Activated naive CD8-positive, alpha-beta T cell treated with anti-CD3 and anti-CD28 coated beads for 36 hours (primary cell): ENCODE results near the gene ZFHX2. TPM values are rescaled to one million over a fixed set of nuclear protein-coding genes. Genes with fewer than 3 reads are reported as not detected.
"Not testable (repeated sequence)": the region's sequence is repeated elsewhere in the genome, so short reads cannot be mapped to it uniquely, and the experiment has no call there.

Experiments
- DNase-seq: peaks from one replicate; pipeline ENCODE4 v3.0.0; 2021
- H3K27ac Mint-ChIP-seq: one replicate; pipeline ENCODE4 v1.8.0; 2022; ENCODE audit warnings: mild to moderate bottlenecking, moderate library complexity, mixed read lengths
- H3K27me3 Mint-ChIP-seq: one replicate; pipeline ENCODE4 v1.8.0; 2022; ENCODE audit warnings: mild to moderate bottlenecking, mixed read lengths
- H3K36me3 Mint-ChIP-seq: one replicate; pipeline ENCODE4 v1.8.0; 2021; ENCODE audit warnings: mild to moderate bottlenecking, mixed read lengths
- H3K4me1 Mint-ChIP-seq: one replicate; pipeline ENCODE4 v1.8.0; 2021; ENCODE audit warnings: mixed read lengths
- H3K4me3 Mint-ChIP-seq: one replicate; pipeline ENCODE4 v1.8.0; 2022; ENCODE audit warnings: mild to moderate bottlenecking, moderate library complexity, mixed read lengths
- H3K9me3 Mint-ChIP-seq: one replicate; pipeline ENCODE4 v1.8.0; 2022; ENCODE audit warnings: mixed read lengths
- total RNA-seq, 2 experiments: library from RNA; stranded (reverse); gene quantifications; one replicate each; pipeline ENCODE4 v1.2.3, GENCODE V29; 2021

ZFHX2 gene
- total RNA-seq, 2 experiments from 2014 or later = 0.85 to 1.1 TPM

DNA sequence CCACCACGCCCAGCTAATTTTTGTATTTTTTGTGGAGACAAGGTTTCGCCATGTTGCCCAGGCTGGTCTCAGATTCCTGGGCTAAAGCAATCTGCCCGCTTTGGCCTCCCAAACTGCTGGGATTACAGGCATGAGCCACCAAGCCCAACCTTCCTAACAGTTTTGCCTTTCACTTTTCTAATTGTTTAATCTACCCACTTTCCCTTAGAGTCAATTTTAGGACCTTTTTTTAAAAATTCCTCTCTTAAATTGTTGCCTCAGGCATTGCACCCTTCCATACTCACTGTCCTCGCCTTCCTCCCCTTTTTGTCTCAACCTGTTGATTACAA lies 11.5 kb downstream of the ZFHX2 start:
- Mint-ChIP-seq H3K27ac (no peak overlapping the region), H3K4me3 (no peak overlapping the region), H3K27me3 (no peaks in the 10 kb centered on the region), H3K4me1 (no peaks in the 10 kb centered on the region), H3K9me3 (no peaks in the 10 kb centered on the region), H3K36me3 (no peaks in the 10 kb centered on the region)
- no peak for DNase-seq

DNA sequence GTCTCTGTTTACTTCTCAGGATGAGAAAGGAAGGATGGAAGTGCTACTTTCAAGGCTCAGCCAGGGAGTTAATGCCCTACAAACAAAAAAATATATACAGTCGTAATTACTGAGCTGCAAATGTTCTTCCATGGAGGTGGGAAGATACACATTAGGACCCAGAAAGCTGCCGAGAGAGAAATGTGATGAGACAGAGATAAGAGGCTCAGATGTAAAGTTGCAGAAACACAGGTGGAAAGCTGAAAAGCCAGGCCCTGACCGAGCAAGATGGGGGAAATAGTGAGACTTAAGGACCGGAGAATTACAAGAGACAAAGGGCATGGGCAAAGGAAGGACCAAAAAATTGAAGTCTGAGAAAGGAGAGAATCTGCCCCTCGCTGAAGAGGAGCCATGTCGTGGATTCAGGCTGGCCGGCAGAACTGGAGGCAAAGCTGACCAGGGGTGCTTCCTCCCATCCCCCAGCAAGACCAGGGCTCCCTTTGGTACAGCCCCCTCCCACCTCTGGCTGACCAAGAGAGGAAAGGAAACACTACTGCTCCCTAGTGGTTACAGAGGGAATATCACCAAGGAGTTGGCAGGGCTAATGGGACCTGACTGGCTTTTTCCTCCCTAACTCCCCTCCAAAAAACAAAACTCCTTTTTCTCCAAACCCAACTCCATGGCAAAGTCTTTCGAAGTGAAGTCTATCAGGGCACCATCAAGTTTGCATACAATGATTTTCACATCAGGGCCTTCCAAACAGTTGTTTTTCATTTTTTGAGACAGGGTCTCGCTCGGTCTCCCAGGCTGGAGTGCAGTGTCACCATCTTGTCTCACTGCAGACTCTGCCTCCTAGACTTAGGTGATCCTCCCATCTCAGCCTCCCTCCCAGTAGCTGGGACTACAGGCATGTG lies 12.1 kb downstream of the ZFHX2 start:
- no peaks in the 10 kb centered on the region for H3K27me3 Mint-ChIP-seq
- no peak overlapping the region for H3K27ac Mint-ChIP-seq
- H3K9me3 Mint-ChIP-seq = no peaks in the 10 kb centered on the region
- H3K36me3 Mint-ChIP-seq = no peaks in the 10 kb centered on the region
- peak; percentile 15 for DNase-seq
- no peaks in the 10 kb centered on the region for H3K4me1 Mint-ChIP-seq
- H3K4me3 Mint-ChIP-seq = no peak overlapping the region

DNA sequence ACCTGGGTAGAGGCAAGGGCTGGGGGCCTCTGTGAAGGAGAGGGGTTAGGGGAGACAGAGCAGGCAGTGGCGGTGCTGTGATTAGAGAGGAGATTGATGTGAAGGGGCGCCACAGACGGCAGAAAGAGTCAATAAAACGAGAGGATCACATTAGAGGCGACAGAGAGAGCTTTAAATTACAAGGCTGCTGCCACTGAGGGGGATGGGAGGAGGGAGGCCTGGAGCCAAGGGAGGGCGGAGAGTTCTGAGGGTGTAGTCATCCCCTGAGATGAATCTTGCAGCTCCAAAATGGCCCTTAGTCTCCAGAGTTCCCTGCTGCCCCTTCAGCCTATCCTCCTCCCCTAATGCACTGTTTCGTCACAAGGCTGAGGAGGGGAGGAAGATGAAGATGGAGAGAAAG lies 12.8 kb downstream of the ZFHX2 start:
- Mint-ChIP-seq H3K4me1 (no peaks in the 10 kb centered on the region), H3K36me3 (no peaks in the 10 kb centered on the region), H3K27ac (no peak overlapping the region), H3K9me3 (no peaks in the 10 kb centered on the region), H3K27me3 (no peaks in the 10 kb centered on the region), H3K4me3 (no peak overlapping the region)
- no peak for DNase-seq

DNA sequence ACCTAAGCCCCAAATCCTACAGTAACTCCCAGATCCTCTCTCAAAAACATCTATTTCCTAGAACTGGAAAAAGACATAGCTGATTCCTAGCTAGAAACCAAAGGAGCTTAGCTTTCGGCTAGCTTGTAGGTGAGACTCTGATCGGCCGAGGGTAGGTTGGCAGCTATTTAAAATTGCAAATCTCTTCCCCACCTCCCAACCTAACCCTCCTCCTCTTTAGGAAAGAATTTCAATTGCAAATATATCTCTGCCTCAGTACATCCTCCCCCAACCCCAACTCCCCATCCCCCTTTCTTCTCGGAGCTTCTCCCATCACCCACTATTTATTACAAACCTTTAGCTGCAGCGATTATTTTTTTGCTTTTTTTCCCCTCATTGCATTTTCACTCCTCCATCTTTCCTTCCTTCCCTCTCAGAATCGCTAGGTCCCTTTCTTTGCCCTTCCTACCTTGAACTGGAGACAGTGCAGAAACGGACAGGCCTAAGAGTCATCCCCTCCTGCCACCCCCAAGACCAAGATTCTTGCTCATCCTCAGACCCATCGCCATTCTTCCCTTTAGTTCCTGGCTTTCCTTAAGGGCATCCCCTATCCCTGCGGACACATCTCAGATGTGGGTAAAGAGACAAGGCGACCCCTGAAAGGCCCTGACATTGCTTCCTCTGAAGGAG lies 13.4 kb downstream of the ZFHX2 start:
- H3K4me3 Mint-ChIP-seq = no peak overlapping the region
- DNase-seq = no peak
- no peaks in the 10 kb centered on the region for H3K4me1 Mint-ChIP-seq
- no peak overlapping the region for H3K27ac Mint-ChIP-seq
- no peaks in the 10 kb centered on the region for H3K27me3 Mint-ChIP-seq
- H3K36me3 Mint-ChIP-seq = no peaks in the 10 kb centered on the region
- H3K9me3 Mint-ChIP-seq = no peaks in the 10 kb centered on the region

DNA sequence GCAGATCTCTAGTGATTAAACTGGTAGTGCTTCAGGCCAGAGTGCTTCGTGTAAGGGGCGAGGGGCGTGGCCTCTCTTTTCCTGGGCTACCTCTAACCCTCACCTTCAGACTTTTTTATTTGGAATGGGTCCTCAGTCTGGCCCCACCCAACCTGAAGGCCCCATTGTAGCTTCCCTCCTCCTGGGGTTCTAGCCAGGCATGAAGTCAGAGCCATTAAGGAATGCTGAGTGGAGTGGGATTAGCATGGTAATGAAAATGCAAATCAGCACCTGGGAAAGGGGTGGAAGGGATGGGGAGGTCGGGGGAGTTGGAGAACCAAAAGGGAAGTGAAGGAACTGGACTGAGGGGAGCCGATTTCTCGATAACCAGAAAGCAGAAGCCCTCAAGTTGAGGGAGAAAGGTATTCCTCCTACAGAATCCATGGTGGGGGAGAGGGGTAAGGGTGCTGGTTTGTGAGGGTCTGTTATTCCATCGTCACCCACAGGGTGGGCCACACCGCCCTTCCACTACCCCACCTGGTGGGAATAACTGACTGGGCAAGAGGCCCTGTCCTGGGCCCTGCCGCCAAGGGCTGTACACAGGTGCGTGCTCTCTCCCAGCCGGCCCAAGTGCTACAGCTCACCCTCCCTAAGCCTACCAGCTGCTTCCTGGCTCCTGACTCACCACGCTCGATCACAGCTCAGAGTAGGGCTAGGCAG lies 14.1 kb downstream of the ZFHX2 start:
- Mint-ChIP-seq H3K4me1 (no peaks in the 10 kb centered on the region), H3K9me3 (no peaks in the 10 kb centered on the region), H3K4me3 (no peak overlapping the region), H3K27me3 (no peaks in the 10 kb centered on the region), H3K27ac (no peak overlapping the region), H3K36me3 (no peaks in the 10 kb centered on the region)
- DNase-seq = no peak

DNA sequence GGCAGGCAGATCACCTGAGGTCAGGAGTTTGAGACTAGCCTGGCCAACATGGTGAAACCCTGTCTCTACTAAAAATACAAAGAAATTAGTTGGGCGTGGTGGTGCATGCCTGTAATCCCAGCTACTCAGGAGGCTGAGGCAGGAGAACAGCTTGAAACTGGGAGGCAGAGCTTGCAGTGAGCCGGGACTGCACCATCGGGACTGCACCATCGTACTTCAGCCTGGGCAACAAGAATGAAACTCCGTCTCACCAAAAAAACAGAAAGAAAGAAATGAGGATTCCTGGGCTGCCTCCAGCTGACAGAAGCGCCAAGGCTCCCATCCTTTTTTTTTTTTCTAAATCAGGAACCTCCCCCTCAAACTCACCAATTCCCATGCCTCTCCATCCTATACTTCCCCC lies 14.7 kb downstream of the ZFHX2 start:
- H3K36me3 Mint-ChIP-seq, H3K9me3 Mint-ChIP-seq, H3K4me1 Mint-ChIP-seq, H3K27ac Mint-ChIP-seq, H3K4me3 Mint-ChIP-seq, H3K27me3 Mint-ChIP-seq, DNase-seq: not testable (repeated sequence)

DNA sequence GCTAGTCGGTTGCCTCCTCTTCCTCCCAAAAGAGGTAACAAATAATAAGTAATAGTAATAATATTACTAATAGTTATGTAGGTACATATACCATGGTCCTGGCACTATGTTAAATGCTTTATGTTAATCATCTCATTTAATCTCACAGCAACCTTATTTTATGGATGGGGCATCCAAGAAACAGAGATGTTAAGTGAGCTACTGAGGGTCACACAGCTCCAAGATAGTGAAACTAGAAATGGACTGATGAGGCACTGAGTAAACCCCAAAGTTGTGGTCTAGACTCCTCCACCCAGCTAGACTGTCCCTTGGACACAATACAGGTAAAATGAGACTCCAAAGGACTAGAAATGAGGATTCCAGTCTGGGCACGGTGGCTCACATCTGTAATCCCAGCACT lies 15.1 kb downstream of the ZFHX2 start:
- Mint-ChIP-seq H3K4me1 (no peaks in the 10 kb centered on the region), H3K36me3 (no peaks in the 10 kb centered on the region), H3K4me3 (no peak overlapping the region), H3K27me3 (no peaks in the 10 kb centered on the region), H3K27ac (no peak overlapping the region), H3K9me3 (no peaks in the 10 kb centered on the region)
- DNase-seq = no peak

DNA sequence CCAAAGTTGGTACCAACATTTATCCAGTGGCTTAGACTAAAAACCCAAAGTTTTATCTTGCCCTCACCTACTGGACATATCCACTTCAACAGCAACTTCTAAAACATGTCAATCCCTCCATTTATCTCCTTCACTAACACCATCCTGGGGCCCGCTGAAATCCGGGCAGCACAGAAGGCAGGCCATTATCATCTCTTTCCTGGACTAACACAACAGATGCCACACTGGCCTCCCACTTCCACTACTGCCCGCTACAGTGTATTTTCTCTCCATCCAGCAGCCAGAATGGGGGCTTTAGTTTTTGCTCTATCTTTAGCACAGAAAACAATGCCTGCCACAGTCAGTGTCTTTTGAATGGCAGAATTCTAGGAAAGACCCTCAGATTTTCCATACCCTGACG lies 15.6 kb downstream of the ZFHX2 start:
- H3K4me1 Mint-ChIP-seq = no peaks in the 10 kb centered on the region
- no peaks in the 10 kb centered on the region for H3K36me3 Mint-ChIP-seq

DNA sequence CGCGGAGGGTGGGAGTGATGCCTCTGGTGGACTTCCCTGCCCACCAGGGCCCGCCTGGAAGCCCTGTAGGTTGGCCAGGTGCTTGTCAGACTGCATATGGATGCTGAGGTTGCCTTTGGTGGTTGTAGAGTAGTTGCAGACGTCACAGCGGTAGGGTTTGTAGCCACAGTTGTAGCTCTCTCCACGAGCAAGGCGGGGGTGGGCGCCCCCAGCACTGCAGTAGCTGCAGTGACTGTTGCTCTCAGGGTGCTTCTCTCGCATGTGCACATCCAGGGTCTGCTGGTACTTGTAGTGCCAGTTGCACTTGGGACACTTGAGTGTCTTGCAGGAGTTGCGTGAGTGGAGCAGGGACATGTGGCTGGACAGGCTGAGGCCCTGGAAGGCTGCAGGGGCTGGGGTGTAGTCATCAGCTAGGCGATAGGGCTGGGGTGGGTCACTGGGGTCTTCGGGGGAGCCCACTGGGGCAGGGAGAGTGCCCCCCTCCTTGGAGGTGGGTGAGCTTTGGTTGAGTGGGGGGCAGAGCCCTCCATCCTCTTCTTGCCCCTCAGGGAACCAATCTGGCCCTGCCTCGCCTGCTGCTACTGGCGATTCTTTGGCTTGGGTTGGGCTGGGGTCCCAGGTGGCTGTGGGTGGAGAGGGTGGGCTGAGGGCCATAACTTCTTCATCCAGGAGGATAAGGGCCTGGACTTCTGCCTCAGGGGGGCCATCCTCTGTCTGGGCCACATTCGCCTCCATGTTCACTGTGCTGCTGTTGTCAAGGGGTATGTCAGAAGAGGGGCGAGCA lies 17.7 kb downstream of the ZFHX2 start:
- H3K27ac Mint-ChIP-seq = no peak overlapping the region
- H3K4me1 Mint-ChIP-seq = no peaks in the 10 kb centered on the region
- H3K9me3 Mint-ChIP-seq = no peaks in the 10 kb centered on the region
- DNase-seq = no peak
- H3K4me3 Mint-ChIP-seq = no peak overlapping the region
- H3K36me3 Mint-ChIP-seq = no peaks in the 10 kb centered on the region
- H3K27me3 Mint-ChIP-seq = no peaks in the 10 kb centered on the region

More for the DNA sequence above, 15.6 kb downstream of the ZFHX2 start:
- Mint-ChIP-seq H3K4me3 (no peak overlapping the region), H3K27ac (no peak overlapping the region), H3K9me3 (no peaks in the 10 kb centered on the region), H3K27me3 (no peaks in the 10 kb centered on the region)
- no peak for DNase-seq

DNA sequence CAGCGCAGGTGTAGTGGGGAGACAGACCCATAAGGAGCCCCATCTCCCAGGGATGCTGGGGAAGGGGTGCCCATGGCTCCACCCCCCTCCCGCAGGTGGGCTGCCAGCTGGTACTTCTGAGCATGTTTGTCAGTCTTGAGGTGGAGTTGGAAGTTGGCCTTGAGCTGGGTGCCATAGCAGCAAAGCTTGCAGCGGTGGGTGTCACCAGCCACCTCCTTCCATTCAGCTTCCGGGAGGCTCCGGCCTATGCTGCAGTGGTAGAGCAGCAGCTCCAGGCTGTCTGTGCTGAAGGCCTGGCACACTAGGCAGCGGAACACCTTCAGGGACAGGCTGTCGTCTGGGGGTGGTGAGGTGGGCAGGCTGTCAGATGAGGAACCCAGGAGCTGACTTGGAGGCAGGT lies 18.9 kb downstream of the ZFHX2 start:
- Mint-ChIP-seq H3K36me3 (no peaks in the 10 kb centered on the region), H3K9me3 (no peaks in the 10 kb centered on the region), H3K4me3 (no peak overlapping the region), H3K27me3 (no peaks in the 10 kb centered on the region), H3K27ac (no peak overlapping the region), H3K4me1 (no peaks in the 10 kb centered on the region)
- DNase-seq = no peak

DNA sequence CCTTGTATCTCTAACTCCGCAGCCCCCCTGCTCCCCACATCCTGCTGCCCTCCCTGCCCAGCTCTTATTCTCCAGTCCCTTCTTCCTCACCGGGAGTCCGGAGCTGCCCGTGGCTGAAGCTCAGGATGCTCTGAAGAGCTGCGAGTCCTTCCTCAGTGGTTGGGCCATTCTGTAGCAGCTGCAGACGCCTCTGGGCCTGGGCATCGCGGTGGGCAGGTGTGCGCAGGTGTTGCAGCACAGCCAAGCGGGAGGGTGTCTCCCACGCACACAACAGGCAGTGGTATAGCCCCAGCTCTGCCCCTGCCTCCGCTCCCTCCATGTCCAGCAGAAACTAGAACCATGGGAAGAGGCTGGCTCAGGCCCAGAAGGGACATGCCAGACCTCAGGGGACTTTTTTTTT lies 20.2 kb downstream of the ZFHX2 start:
- no peaks in the 10 kb centered on the region for H3K4me1 Mint-ChIP-seq
- no peaks in the 10 kb centered on the region for H3K9me3 Mint-ChIP-seq
- DNase-seq = no peak
- no peak overlapping the region for H3K4me3 Mint-ChIP-seq
- no peak overlapping the region for H3K27ac Mint-ChIP-seq
- no peaks in the 10 kb centered on the region for H3K27me3 Mint-ChIP-seq
- no peaks in the 10 kb centered on the region for H3K36me3 Mint-ChIP-seq

DNA sequence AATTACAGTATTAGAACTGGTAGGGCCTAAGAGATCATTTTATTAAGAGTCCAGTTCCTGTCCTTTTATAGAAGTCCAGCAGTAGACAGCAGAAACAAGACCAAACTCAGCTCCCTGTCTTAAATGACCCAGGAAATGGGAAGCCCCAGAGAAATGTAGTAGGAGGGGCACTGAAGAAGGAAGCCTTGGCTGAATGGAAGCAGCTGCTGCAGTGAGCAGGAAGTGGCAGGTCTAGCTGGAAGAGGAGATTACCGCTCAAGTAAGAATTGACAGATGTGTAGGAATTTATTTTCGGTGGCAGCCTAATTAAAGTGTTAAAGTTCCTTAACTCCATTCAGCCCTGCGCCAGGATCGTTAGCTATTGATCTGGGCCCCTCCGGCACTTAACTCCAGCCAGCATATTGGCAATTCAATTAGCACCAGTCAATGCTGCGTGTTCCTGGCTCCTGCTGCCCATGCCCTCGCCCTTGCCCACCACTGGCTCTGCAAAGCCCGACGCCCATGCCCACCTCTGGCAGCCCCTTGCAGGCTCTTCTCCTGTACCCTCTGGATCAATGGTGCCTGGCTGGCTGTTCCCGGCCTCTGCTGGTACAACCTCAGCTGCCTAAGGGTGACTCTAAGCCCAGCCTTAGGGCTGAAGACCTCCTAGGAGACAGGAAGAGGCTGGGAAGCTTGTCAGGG lies 21.1 kb downstream of the ZFHX2 start:
- Mint-ChIP-seq H3K27ac (no peak overlapping the region), H3K4me3 (no peak overlapping the region), H3K27me3 (no peaks in the 10 kb centered on the region), H3K4me1 (no peaks in the 10 kb centered on the region), H3K36me3 (no peaks in the 10 kb centered on the region), H3K9me3 (no peaks in the 10 kb centered on the region)
- DNase-seq = no peak

DNA sequence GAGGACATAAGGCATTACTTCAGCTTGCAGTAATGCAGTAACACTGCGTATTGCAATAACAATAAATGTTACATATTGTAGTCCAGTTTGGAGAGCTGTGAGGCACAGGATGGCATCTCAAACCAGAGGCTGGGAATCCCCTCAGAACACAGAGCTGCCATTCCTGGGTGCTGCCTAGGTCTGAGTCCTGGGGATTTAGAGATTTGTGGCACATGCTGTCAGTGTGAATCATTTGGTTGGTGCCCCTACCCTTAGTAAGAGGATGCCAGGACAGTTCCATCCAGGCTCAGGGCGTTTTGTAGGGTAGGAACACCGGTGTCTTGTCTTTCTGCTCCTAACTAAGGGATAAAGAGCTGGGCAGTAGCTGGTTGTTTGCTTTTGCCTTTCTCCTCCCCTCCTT lies 22.5 kb downstream of the ZFHX2 start:
- no peak overlapping the region for H3K4me3 Mint-ChIP-seq
- no peaks in the 10 kb centered on the region for H3K9me3 Mint-ChIP-seq
- H3K27me3 Mint-ChIP-seq = no peaks in the 10 kb centered on the region
- no peaks in the 10 kb centered on the region for H3K4me1 Mint-ChIP-seq
- DNase-seq = no peak
- H3K36me3 Mint-ChIP-seq = no peaks in the 10 kb centered on the region
- H3K27ac Mint-ChIP-seq = no peak overlapping the region

DNA sequence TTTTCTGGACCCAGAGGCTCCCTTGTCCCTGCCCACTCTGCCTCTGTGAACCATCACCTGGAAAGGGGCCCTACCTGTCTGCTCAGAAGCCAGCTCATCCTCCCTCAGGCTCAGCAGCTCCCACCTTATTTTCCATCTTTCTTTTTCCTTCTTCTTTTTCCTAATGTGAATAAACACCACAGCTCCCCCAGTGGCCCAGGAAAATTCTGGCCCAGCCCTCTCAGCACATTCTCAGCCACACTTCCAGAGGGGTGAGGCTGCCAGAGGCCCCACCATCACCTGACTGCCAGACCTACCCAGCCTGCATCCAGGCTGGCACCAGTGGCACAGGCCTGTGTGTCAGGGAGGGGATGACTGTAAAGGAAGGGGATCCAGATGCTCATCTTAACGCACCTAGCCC lies 23.0 kb downstream of the ZFHX2 start:
- H3K27me3 Mint-ChIP-seq = no peaks in the 10 kb centered on the region
- no peak overlapping the region for H3K4me3 Mint-ChIP-seq
- H3K4me1 Mint-ChIP-seq = no peaks in the 10 kb centered on the region
- DNase-seq = no peak
- H3K36me3 Mint-ChIP-seq = no peaks in the 10 kb centered on the region
- H3K27ac Mint-ChIP-seq = no peak overlapping the region
- no peaks in the 10 kb centered on the region for H3K9me3 Mint-ChIP-seq
